Lung (tissue), 12 donors: ENCODE data around the gene ZSCAN16. TPM values are rescaled to one million over a fixed set of nuclear protein-coding genes. Genes with fewer than 3 reads are reported as not detected.
"Not testable (repeated sequence)": the region's sequence is repeated elsewhere in the genome, so short reads cannot be mapped to it uniquely, and the experiment has no call there.

ENCODE experiments used
- ATAC-seq: fragments of 200-7000 bp; cut with Tn5 transposase; one replicate; pipeline ENCODE4 v1.9.1; 2020; ENCODE audit warnings: moderate number of reproducible peaks; ENCODE audit not compliant: insufficient read depth, low FRiP score
- DNase-seq, 3 donors: peaks; one replicate each; pipeline ENCODE4 v3.0.0-alpha.2; 2013 to 2017
- H3K27ac ChIP-seq, 2 donors: one replicate each; pipeline ENCODE4 v1.5.1; 2013; ENCODE audit warnings: mild to moderate bottlenecking in 2 of 2, moderate library complexity in 2 of 2, control low read depth in 1 of 2, inconsistent platforms in 1 of 2, low read depth in 1 of 2, low read length in 1 of 2
- H3K27me3 ChIP-seq, 3 donors: one replicate each; pipeline ENCODE4 v1.5.1; 2013; ENCODE audit warnings: low read length in 2 of 3; ENCODE audit not compliant: control insufficient read depth in 3 of 3, insufficient read depth in 3 of 3
- H3K36me3 ChIP-seq, 4 donors: one replicate each; pipeline ENCODE4 v1.5.1; 2013; ENCODE audit warnings: low read length in 4 of 4, mild to moderate bottlenecking in 1 of 4, moderate library complexity in 1 of 4; ENCODE audit not compliant: control insufficient read depth in 4 of 4, insufficient read depth in 4 of 4
- H3K4me1 ChIP-seq, 5 donors: one replicate each; pipeline ENCODE4 v1.5.1; 2013; ENCODE audit warnings: low read length in 5 of 5, mild to moderate bottlenecking in 2 of 5, moderate library complexity in 1 of 5; ENCODE audit not compliant: control insufficient read depth in 5 of 5, insufficient read depth in 5 of 5
- H3K4me3 ChIP-seq: one replicate; pipeline ENCODE4 v1.5.1; 2013; ENCODE audit warnings: mild to moderate bottlenecking, control low read depth, moderate library complexity
- H3K9ac ChIP-seq, 2 donors: one replicate each; pipeline ENCODE4 v1.5.1; 2013; ENCODE audit warnings: low read length in 2 of 2, control low read depth in 1 of 2; ENCODE audit not compliant: insufficient read depth in 1 of 2
- H3K9me3 ChIP-seq, 4 donors: one replicate each; pipeline ENCODE4 v1.5.1; 2013; ENCODE audit warnings: low read length in 3 of 4, mild to moderate bottlenecking in 1 of 4, moderate library complexity in 1 of 4; ENCODE audit not compliant: control insufficient read depth in 4 of 4, insufficient read depth in 3 of 4
- WGBS, 2 donors: extraction: QIAGEN DNeasy Blood & Tissue Kit; methylation state at CpG; one replicate each; pipeline ENCODE4 v1.1.7; 2013; 5-methylcytosine and 5-hydroxymethylcytosine counted together
- polyA plus RNA-seq, 2 donors: library from polyadenylated mRNA; stranded (reverse); fragments of 200-250 nt; gene quantifications; one replicate each; pipeline ENCODE4 v1.2.1, GENCODE V29; 2013
- total RNA-seq, 2 donors: library from RNA; depleted of rRNA in 1 of 2; stranded (reverse); fragments of >200 nt in 1 of 2; gene quantifications; one replicate each; pipeline ENCODE4 v1.2.1, GENCODE V29; 2014 to 2021
- TF ChIP-seq, protein P1 (sequence below): IDR thresholded peaks from 2 replicates; pipeline ENCODE4 v1.5.1; 2012; ENCODE audit warnings: mild to moderate bottlenecking; ENCODE audit errors: control extremely low read depth, extremely low read depth
- donor health status: control.
- donor health status: control.
- donor health status: Bipolar disorder and iron deficiency.
- donor health status: healthy.
- donor health status: DM: yes; HTN: yes; CAD: no.

The ZSCAN16 gene
- total and polyA plus RNA-seq, 4 donors: 4.5 to 10.2 (median 6.1) TPM

DNA sequence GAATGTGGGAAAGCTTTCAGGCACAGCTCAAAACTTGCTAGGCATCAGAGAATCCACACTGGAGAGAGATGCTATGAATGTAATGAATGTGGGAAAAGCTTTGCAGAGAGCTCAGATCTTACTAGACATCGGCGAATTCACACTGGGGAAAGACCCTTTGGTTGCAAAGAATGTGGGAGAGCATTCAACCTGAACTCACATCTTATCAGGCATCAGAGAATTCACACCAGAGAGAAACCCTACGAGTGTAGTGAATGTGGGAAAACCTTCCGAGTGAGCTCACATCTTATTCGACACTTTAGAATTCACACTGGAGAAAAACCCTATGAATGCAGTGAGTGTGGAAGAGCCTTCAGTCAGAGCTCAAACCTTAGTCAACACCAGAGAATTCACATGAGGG is 35.4 kb upstream of the ZSCAN16 start:
- no peak overlapping the region for H3K9ac ChIP-seq
- no peaks in the 10 kb centered on the region for H3K27me3 ChIP-seq
- H3K4me3 ChIP-seq: no peak overlapping the region
- no peak overlapping the region for H3K27ac ChIP-seq
- TF ChIP-seq, protein P1, sequence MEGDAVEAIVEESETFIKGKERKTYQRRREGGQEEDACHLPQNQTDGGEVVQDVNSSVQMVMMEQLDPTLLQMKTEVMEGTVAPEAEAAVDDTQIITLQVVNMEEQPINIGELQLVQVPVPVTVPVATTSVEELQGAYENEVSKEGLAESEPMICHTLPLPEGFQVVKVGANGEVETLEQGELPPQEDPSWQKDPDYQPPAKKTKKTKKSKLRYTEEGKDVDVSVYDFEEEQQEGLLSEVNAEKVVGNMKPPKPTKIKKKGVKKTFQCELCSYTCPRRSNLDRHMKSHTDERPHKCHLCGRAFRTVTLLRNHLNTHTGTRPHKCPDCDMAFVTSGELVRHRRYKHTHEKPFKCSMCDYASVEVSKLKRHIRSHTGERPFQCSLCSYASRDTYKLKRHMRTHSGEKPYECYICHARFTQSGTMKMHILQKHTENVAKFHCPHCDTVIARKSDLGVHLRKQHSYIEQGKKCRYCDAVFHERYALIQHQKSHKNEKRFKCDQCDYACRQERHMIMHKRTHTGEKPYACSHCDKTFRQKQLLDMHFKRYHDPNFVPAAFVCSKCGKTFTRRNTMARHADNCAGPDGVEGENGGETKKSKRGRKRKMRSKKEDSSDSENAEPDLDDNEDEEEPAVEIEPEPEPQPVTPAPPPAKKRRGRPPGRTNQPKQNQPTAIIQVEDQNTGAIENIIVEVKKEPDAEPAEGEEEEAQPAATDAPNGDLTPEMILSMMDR: no peak
- DNase-seq: no peak
- H3K4me1 ChIP-seq: no peaks in the 10 kb centered on the region
- 94 to 98% methylated on average over 5 of the region's 5 CpGs for WGBS, 2 donors
- no peak for ATAC-seq
- peaks cover 0 to 12% (median 4%) of the 10 kb centered on the region in 4 donors for H3K9me3 ChIP-seq
- H3K36me3 ChIP-seq: peaks cover 0 to 8% (median 5%) of the 10 kb centered on the region in 4 donors

DNA sequence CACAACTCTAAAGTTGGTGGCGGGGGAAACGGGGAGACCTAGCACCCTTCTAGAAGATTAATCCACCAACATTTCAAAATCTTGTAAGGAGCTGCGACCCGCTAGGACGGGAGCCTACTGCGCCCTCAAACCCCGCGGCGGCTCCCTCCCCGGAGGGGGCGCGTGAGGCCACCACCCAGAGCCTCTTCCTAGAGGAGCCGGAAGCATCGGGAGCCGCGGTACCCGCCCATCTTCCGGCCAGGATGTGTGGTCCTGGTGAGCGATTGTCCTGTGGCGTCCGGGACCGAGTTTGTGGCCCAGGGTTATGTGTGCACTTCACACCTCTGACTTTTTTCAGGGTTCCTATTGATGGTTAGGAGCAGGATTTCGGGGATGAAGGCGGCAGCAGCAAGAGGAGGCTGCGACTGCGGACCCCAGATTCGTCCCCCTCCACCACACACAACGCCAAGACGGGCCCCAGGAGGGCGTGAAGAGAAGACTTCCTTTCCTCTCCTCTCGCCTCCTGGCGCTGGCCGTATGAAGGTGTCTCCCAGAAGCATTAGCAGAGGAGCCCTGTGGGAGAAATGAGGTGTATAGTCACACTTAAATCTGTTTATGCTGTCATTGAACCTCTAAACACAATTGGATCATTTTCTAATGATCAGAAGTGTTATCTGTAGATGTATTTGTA is 33.4 kb upstream of the ZSCAN16 start:
- TF ChIP-seq, protein P1: no peak
- no peaks in the 10 kb centered on the region for H3K27me3 ChIP-seq
- 22 to 27% methylated on average over 33 of the region's 33 CpGs for WGBS, 2 donors
- H3K9me3 ChIP-seq: peaks cover 0 to 12% (median 4%) of the 10 kb centered on the region in 4 donors
- peaks cover 0 to 7% (median 5%) of the 10 kb centered on the region in 4 donors for H3K36me3 ChIP-seq
- ATAC-seq (no peak), DNase-seq (peak; percentile 50 to 70 (median 58))
- H3K9ac ChIP-seq: no peak overlapping the region
- peak overlapping the region in 1 of 2 donors; percentile 6 for H3K27ac ChIP-seq
- no peaks in the 10 kb centered on the region for H3K4me1 ChIP-seq
- peak overlapping the region; percentile 40 for H3K4me3 ChIP-seq

DNA sequence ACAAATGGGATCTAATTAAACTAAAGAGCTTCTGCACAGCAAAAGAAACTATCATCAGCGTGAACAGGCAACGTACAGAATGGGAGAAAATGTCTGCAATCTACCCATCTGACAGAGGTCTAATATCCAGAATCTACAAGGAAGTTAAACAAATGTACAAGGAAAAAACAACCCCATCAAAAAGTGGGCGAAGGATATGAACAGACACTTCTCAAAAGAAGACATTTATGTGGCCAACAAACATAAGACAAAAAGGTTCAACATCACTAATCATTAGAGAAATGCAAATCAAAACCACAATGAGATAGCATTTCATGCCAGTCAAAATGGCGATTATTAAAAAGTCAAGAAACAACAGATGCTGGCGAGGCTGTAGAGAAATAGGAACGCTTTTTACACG is 22.2 kb upstream of the ZSCAN16 start:
- H3K9ac ChIP-seq, H3K4me3 ChIP-seq, ATAC-seq, DNase-seq, H3K27me3 ChIP-seq, H3K27ac ChIP-seq, H3K9me3 ChIP-seq, H3K36me3 ChIP-seq, H3K4me1 ChIP-seq: not testable (repeated sequence)
- 85 to 88% methylated on average over 7 of the region's 7 CpGs for WGBS, 2 donors

DNA sequence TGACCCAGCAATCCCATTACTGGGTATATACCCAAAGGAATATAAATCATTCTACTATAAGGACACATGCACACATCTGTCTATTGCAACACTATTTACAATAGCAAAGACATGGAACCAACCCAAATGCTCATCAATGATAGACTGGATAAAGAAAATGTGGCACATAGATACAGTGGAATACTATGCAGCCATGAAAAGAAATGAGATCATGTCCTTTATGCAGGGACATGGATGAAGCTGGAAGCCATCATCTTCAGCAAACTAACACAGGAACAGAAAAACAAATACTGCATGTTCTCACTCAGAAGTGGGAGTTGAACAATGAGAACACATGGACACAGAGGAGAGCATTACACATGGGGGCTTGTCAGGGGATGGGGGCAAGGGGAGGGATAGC is 21.7 kb upstream of the ZSCAN16 start:
- not testable (repeated sequence) for H3K4me3 ChIP-seq, H3K9me3 ChIP-seq, H3K4me1 ChIP-seq, ATAC-seq, H3K27ac ChIP-seq, H3K36me3 ChIP-seq, H3K9ac ChIP-seq, DNase-seq, H3K27me3 ChIP-seq
